Neural progenitor cell (in vitro differentiated cells): ENCODE data around the gene CPEB2.

Experiments
- CTCF ChIP-seq: fragments of 200-600 bp; sonication (generic); IDR thresholded peaks from 2 replicates; pipeline ENCODE4 v1.5.1; 2017; ENCODE audit warnings: antibody characterized with exemption, mild to moderate bottlenecking
- EZH2 ChIP-seq: fragments of 200-600 bp; sonication (generic); IDR thresholded peaks from 2 replicates; pipeline ENCODE4 v1.6.1; 2017; ENCODE audit warnings: antibody characterized with exemption, mild to moderate bottlenecking, moderate library complexity

GRCh38 chr4:15002659-15003400 lies 549 bp downstream of the CPEB2 start:
- TF ChIP-seq CTCF, result no peak
- TF ChIP-seq EZH2, result no peak
